PC-3 (cell line): ENCODE measurements around the gene VN1R5.

Source experiments
- EZH2phosphoT487 ChIP-seq: fragments of 300-600 bp; sonication (generic); IDR thresholded peaks from 2 replicates; pipeline ENCODE4 v1.6.1; 2018; ENCODE audit warnings: mild to moderate bottlenecking, antibody characterized with exemption, low read length, borderline replicate concordance
- TF ChIP-seq, protein P1 (sequence below): fragments of 300-600 bp; sonication (generic); conservative IDR thresholded peaks from 2 replicates; pipeline ENCODE4 v1.5.1; 2017; ENCODE audit warnings: antibody characterized with exemption, low read depth, mild to moderate bottlenecking, low read length

DNA sequence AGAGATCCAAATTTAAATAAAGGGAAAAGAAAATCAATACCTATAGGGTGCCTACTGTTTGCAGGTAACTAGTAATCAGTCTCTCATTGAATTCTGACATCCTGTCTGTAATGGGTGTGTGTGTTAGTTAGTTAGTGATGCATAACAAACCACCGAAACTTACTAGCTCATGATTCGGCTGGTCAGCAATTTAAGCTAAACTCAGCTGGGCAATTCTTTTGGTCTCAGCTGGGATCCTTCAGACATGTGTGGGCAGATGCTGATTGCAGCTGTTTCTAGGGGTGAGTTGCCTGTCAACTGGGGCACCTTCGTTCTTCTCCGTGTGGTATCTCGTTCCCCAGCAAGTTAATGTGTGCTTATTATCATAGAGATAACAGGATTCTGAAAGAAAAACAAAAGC, 43.9 kb upstream of the VN1R5 start:
- TF ChIP-seq, protein P1, sequence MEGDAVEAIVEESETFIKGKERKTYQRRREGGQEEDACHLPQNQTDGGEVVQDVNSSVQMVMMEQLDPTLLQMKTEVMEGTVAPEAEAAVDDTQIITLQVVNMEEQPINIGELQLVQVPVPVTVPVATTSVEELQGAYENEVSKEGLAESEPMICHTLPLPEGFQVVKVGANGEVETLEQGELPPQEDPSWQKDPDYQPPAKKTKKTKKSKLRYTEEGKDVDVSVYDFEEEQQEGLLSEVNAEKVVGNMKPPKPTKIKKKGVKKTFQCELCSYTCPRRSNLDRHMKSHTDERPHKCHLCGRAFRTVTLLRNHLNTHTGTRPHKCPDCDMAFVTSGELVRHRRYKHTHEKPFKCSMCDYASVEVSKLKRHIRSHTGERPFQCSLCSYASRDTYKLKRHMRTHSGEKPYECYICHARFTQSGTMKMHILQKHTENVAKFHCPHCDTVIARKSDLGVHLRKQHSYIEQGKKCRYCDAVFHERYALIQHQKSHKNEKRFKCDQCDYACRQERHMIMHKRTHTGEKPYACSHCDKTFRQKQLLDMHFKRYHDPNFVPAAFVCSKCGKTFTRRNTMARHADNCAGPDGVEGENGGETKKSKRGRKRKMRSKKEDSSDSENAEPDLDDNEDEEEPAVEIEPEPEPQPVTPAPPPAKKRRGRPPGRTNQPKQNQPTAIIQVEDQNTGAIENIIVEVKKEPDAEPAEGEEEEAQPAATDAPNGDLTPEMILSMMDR: no peak
- TF ChIP-seq EZH2phosphoT487: no peak
